Measurements from ENCODE around the gene PTGDS. TPM values are rescaled to one million over a fixed set of nuclear protein-coding genes. Genes with fewer than 3 reads are reported as not detected.

The PTGDS gene
- total and polyA plus RNA-seq, 9 of the 15 experiments (the other 6 are each of a cell fraction or from before 2014, with no cell fraction given) = 0.46 to 7.1 (median 2.0) TPM

- TF ChIP-seq AFF1 (IDR thresholded peaks at IDR 0.05; ENCODE audit: low read depth in 1 of 2, partially characterized antibody in 2 of 2) (peak in 1 of 2 experiments; percentile 56), ZNF717 (CRISPR knock-in tag; IDR thresholded peaks at IDR 0.05) (no peak), RBM34 (IDR thresholded peaks at IDR 0.05; ENCODE audit: borderline replicate concordance, insufficient read depth, low read length) (no peak), DDX20 (tag; IDR thresholded peaks at IDR 0.05; ENCODE audit: low read depth) (no peak), TRIM24 (IDR thresholded peaks at IDR 0.05) (peak in 1 of 2 experiments; percentile 39; a peak in 1 of 4 replicates), PHF21A (IDR thresholded peaks at IDR 0.05; ENCODE audit: borderline replicate concordance, low read depth) (peak; percentile 60; the same call in 1 of the 2 replicates), ZNF274 (IDR thresholded peaks at IDR 0.05; ENCODE audit: borderline replicate concordance, low read depth, low read length) (no peak), EP400 (IDR thresholded peaks at IDR 0.05) (peak; percentile 77), PBX2 (CRISPR knock-in tag; IDR thresholded peaks at IDR 0.05; ENCODE audit: low read depth) (no peak), PBX2 (tag; conservative IDR thresholded peaks at IDR 0.05; ENCODE audit: low read depth) (no peak), CREB3L1 (IDR thresholded peaks at IDR 0.05; ENCODE audit: borderline replicate concordance, low read depth) (no peak; the same call in 1 of the 2 replicates), NR2F6 (CRISPR knock-in tag; IDR thresholded peaks at IDR 0.05) (no peak), ASH1L (IDR thresholded peaks at IDR 0.05; ENCODE audit: borderline replicate concordance, low read depth, partially characterized antibody) (no peak), ZC3H4 (CRISPR knock-in tag; IDR thresholded peaks at IDR 0.05; ENCODE audit: borderline replicate concordance) (no peak), POU5F1 (IDR thresholded peaks at IDR 0.05; ENCODE audit: borderline replicate concordance, low read depth, low read length, partially characterized antibody) (peak; percentile 13), NRF1 (conservative IDR thresholded peaks at IDR 0.05 in 1 of 2, IDR thresholded peaks at IDR 0.05 in 1 of 2) (peak; percentile 96 to 97)
These were observed 32.6 kb upstream of the PTGDS start, which contains the start of the genes C8G and FBXW5 (continued) for GRCh38 chr9:136944519-136945332.
